Forelimb muscle (tissue), 1 donor: Measurements from ENCODE around the gene MALRD1. TPM values are rescaled to one million over a fixed set of nuclear protein-coding genes. Genes with fewer than 3 reads are reported as not detected.

Experiments used
- DNase-seq: peaks from one replicate; pipeline ENCODE4 v3.0.0-alpha.2; 2013; ENCODE audit warnings: low read depth
- polyA plus RNA-seq: library from polyadenylated mRNA; unstranded; fragments of 120-200 nt; gene quantifications from one replicate; pipeline ENCODE4 v1.2.1, GENCODE V29; 2013; ENCODE audit not compliant: insufficient read length

MALRD1 gene
- polyA plus RNA-seq, 1 donor = 0.57 TPM

- peak; percentile 70 for DNase-seq
These were observed 529.2 kb downstream of the MALRD1 start for GRCh38 chr10:19577807-19578206.

- DNase-seq = no peak
These were observed 530.0 kb downstream of the MALRD1 start for GRCh38 chr10:19578571-19578970.

- peak; percentile 83 for DNase-seq
These were observed 531.4 kb downstream of the MALRD1 start for GRCh38 chr10:19579761-19580545.

GRCh38 chr10:19580691-19581090 is 532.1 kb downstream of the MALRD1 start:
- DNase-seq = no peak

GRCh38 chr10:19588608-19589007 is 540.0 kb downstream of the MALRD1 start:
- no peak for DNase-seq

- no peak for DNase-seq
These were observed 543.7 kb downstream of the MALRD1 start for GRCh38 chr10:19592276-19592675.

GRCh38 chr10:19595212-19595845 is 546.7 kb downstream of the MALRD1 start:
- DNase-seq = no peak

- DNase-seq = no peak
These were observed 557.2 kb downstream of the MALRD1 start for GRCh38 chr10:19605806-19606205.

GRCh38 chr10:19606968-19607367 is 558.4 kb downstream of the MALRD1 start:
- no peak for DNase-seq

- DNase-seq = no peak
These were observed 563.2 kb downstream of the MALRD1 start for GRCh38 chr10:19611775-19612174.

- DNase-seq = no peak
These were observed 568.4 kb downstream of the MALRD1 start for GRCh38 chr10:19616966-19617365.

- DNase-seq = no peak
These were observed 572.2 kb downstream of the MALRD1 start for GRCh38 chr10:19620811-19621210.

- DNase-seq = no peak
These were observed 574.7 kb downstream of the MALRD1 start for GRCh38 chr10:19623321-19623720.

- DNase-seq = no peak
These were observed 577.6 kb downstream of the MALRD1 start for GRCh38 chr10:19626156-19626555.

GRCh38 chr10:19628767-19629560 is 580.4 kb downstream of the MALRD1 start:
- DNase-seq = no peak

- DNase-seq = peak; percentile 75
These were observed 581.0 kb downstream of the MALRD1 start for GRCh38 chr10:19629567-19629966.

GRCh38 chr10:19634163-19634562 is 585.6 kb downstream of the MALRD1 start:
- DNase-seq = no peak

GRCh38 chr10:19638182-19638895 is 589.7 kb downstream of the MALRD1 start:
- no peak for DNase-seq

GRCh38 chr10:19638896-19639233 is 590.3 kb downstream of the MALRD1 start:
- DNase-seq = no peak

GRCh38 chr10:19640566-19641263 is 592.1 kb downstream of the MALRD1 start:
- DNase-seq = no peak

GRCh38 chr10:19651549-19651948 is 602.9 kb downstream of the MALRD1 start:
- no peak for DNase-seq
